SHP77 treated with DMSO at 0.1 percent for 48 hours (cell line): ENCODE measurements around the gene PLXNA4.

Source experiments
- DNase-seq: peaks from one replicate; lab custom pipeline; 2025; lab: John Stamatoyannopoulos, UW

Gene PLXNA4

DNA sequence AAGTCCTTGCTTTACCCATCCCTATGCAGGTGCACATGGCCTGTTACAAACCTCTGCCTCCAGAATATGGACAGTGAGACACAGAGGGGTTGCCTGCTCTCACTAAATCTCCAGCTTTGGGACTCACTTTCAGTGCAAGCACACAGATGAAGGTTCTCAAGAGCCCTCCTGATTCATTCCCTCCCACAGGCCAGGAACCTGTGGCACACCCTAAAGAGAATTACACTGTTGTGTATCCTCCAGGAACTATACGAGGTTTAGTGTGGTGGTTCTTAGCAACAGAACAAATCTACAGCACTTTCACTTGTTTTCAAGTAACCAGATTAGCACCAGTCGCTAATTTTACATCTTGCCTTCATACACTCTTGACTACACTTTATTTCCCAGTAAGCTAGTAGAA, 192.3 kb downstream of the PLXNA4 start:
- DNase-seq = no peak

- peak; percentile 89 for DNase-seq
Measured at GRCh38 chr7:132381742-132382472, 194.4 kb downstream of the PLXNA4 start.

GRCh38 chr7:132380059-132380458, 196.2 kb downstream of the PLXNA4 start:
- no peak for DNase-seq

DNA sequence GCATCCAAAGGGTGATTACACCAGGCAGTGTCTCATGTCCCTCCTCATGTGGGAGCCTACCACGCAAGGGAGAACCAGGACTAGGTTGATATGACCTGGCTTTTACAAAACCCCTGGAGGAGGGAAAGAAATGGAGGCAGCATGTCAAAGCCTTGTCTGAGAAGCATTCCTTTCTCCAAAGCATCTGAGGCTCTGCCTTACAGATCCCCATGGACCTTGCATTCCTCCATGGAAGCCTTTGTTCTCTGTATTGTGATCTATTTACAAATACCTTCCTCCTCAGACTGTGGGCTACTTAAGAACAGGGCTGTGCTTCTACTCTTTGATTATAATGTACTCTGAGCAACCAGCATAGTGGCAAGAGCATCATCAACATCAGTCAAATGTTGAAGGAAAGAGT, 197.0 kb downstream of the PLXNA4 start:
- no peak for DNase-seq

- DNase-seq = no peak
Measured at GRCh38 chr7:132377703-132378584, 198.3 kb downstream of the PLXNA4 start.

- DNase-seq = no peak
Measured at GRCh38 chr7:132377015-132377414, 199.3 kb downstream of the PLXNA4 start.

DNA sequence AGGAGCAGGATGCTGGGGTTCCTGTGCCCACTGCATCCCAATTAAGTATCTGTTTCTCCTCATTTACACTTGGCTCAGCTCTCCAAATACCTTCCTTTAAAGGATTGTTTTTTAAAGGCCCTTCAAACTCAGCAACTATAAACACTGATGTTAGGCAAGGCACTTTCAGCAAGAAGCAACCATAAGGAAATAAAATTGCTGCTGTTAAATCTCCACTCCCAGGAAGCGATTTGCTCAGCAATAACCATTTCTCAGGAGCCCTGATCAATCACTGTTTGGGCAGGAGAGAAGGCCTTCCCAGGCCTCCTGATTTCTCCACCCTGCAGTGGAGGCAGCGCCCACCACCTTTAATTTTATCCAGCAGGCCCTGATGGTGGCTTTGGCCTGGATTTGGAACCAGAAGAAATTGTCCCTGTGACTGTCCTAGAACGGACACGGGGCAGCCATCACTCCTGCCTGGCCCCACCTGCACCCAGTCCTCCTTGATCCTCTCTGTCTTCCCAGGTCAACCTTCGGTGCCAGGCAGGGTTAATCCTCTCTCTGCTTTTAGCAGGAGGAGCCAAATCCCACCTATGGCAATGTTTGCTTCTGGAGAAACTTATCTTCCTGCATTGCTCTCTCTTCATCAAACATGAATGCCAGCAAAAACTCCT, 199.8 kb downstream of the PLXNA4 start:
- no peak for DNase-seq

- no peak for DNase-seq
Measured at GRCh38 chr7:132373879-132374278, 202.4 kb downstream of the PLXNA4 start.

DNA sequence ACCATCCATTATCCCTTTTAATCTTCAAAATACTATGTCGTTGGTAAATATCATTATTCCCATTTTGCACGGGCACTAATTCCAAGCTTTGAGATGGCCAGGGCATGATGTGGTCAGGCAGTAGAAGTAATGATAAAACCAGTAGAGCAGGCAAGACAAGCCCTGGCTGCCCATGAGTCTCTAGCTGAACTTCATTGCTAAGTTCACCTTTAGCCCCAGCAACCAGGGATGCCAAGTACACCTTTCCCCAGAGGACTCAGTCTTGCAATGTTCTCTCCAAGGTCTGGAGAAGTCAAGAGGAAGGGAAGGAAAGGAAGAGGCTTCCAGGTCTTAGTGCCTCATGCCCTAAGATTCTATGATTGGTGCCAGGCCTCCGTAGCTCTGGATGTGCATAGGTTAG, 203.2 kb downstream of the PLXNA4 start:
- DNase-seq = no peak

GRCh38 chr7:132371948-132372347, 204.3 kb downstream of the PLXNA4 start:
- DNase-seq = no peak

DNA sequence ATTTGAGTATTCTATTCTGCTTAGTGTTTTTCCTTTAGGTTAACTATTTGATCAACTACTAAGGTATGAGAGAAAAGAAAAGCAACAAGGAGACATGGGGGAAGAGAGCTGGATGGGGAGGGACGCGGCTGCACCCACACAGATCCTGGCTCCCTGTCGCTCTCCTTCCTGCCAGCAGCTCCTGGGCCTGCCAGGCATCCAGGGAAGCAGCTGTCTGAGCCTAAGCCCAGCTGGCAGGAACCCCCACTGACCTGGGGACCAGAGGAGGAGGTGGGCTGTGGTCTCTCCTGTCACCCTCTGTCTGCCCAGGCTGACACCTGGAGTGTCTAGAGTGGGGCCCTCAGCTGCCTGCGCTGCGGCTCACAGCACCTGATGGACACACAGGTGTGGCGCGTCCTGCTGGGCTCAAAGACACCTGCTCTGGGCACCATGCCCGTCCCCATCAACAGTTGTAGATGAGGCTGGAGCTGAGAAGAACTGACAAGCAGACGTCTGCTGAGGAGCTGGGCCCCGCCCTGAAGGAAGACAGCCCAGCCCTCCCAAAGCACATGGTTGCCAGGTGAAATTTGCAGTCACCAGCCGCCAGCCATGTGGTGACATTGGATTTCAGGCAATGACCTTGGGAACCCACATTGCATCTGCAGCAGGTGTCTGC, 207.9 kb downstream of the PLXNA4 start:
- DNase-seq = peak; percentile 24

GRCh38 chr7:132367795-132368194, 208.5 kb downstream of the PLXNA4 start:
- no peak for DNase-seq

- no peak for DNase-seq
Measured at GRCh38 chr7:132367004-132367403, 209.3 kb downstream of the PLXNA4 start.

DNA sequence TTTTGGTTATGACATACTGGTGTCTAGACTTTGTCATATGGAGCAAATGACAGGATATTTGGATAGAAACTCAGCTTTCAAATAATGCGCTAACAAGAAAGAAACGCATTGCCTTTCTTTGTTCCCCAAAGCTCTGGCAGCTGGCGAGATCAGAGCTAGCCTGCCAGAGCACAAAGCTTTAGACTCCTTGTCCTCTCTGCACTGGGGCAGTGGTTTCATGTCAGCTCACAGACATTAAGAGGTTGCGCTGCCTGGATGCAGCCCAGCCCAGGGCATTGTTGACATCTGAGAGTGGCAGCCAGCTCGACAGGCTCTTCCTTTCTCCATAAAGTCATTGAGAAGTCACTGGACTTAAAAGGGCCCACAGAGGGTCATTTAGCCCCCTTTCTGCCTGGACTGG, 212.0 kb downstream of the PLXNA4 start:
- DNase-seq = no peak

- no peak for DNase-seq
Measured at GRCh38 chr7:132362059-132362458, 214.2 kb downstream of the PLXNA4 start.

GRCh38 chr7:132361146-132361545, 215.1 kb downstream of the PLXNA4 start:
- no peak for DNase-seq

- no peak for DNase-seq
Measured at GRCh38 chr7:132359743-132360142, 216.5 kb downstream of the PLXNA4 start.

DNA sequence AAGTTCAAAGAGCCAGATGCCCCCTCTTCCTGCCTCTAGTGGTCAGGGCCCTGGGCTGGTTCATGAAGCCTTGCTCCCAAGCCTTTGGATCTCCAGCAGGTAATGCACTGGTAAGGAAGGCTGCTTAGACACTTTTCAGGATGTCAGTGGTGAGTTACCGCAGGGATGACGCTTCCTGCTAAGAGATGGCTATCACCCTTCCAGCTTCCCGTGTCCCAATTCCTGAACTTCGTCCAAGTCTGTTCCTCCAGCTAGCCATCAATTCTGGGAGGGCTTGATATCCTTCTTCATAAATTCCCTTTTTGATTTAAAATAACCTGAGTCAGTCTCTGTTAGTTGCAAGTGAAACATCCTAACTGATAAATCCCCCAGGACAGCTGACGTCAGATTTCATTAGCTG, 221.2 kb downstream of the PLXNA4 start:
- DNase-seq = no peak

DNA sequence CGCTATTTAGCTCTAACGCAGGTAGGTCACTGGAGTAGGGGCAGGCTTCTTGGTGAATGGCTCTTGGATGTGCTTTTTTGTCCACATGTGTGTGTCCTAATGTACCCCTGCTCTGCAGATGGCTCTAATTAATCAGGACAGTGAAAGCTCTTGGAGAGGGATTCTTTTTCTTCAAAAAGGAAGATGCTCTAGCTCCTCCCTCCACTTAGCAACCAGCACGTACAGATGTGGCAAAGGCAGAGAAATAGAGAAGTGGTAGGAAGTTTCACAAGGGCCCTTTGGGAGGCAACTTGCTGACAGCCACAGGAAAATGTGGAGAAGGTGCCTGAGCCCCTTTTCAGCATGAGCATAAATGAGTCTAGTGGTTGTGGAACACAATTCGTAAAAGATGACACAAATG, 221.7 kb downstream of the PLXNA4 start:
- no peak for DNase-seq

- DNase-seq = no peak
Measured at GRCh38 chr7:132353936-132354335, 222.3 kb downstream of the PLXNA4 start.

DNA sequence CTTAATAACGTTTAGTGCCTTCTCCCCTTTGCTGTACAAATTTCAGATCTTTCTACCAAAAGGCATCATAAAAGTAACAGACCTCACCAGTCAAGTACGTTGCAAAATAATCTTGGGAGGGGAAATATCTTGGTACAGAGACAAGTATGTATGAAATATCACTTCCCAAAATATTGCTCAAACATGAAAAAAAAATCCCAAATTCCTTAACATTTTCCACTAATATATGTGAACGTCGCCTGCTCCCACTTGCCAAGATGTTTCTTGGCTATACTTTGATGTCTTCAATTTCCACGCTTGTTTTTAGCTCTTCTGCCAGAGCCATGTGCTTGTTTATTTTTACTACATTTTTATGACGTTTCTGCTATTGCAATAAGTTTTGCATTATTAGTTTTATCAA, 223.5 kb downstream of the PLXNA4 start:
- DNase-seq = no peak

DNA sequence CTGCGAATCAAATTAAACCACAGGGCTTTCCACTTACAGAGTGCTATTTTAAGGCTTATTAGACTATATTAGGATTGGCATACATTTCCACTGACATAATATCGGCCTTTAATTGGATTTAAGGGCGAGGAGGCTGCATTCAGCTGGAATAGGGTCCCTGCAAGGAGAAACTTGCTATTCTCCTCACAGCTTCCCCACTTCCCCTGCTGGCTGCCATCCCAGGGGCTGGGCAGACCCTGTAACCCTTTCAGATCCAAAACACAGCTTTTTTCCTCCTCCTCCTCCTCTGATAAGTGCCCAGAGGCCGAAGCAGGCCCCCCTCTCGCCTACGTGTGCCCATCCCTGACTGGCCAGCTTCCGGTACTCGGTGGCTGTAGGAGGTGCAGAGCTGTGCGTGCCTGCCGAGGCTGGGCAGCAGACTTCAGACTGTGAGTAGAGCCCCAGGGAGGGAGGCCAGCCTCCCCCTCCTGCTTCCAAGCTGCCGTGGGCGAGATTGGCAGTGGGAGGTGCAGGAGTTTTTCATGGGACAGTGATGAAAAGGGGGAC, 224.2 kb downstream of the PLXNA4 start:
- DNase-seq = no peak
